Fibroblast of mammary gland (primary cell): ENCODE measurements around the gene ADGRV1.

ENCODE experiments used
- DNase-seq: peaks from one replicate; pipeline ENCODE4 v3.0.0-alpha.2; 2010; ENCODE audit warnings: low read depth
- H3K4me3 ChIP-seq: 2 replicates; pipeline ENCODE4 v1.5.1; 2011; ENCODE audit warnings: low read depth, mild to moderate bottlenecking, low read length, moderate library complexity; ENCODE audit not compliant: control insufficient read depth
- TF ChIP-seq, protein P1 (sequence below): conservative IDR thresholded peaks from 2 replicates; pipeline ENCODE4 v1.5.1; 2011; ENCODE audit warnings: low read depth, low read length, inconsistent platforms; ENCODE audit not compliant: control insufficient read depth, insufficient read depth

The ADGRV1 gene

DNA sequence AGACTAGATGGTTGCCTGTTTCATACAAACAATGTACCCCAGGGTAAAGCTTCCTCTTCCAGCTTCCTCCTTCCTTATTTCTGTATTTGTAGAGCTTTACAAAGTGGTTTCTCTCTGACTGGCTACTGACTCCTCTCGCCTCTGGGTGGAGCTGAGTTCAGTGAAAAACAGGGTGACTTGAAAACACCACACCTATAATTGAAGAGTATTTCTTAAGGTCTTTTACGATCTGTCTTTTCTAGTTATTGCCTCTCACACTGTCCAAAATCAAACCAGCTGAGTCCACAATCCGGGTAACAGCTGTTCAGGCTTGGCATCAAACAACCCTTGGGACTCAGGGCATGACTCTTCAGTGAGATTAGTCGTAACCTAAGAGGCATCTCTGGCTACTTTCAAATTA lies 624.2 kb downstream of the ADGRV1 start:
- H3K4me3 ChIP-seq, result no peak overlapping the region
- TF ChIP-seq, protein P1, sequence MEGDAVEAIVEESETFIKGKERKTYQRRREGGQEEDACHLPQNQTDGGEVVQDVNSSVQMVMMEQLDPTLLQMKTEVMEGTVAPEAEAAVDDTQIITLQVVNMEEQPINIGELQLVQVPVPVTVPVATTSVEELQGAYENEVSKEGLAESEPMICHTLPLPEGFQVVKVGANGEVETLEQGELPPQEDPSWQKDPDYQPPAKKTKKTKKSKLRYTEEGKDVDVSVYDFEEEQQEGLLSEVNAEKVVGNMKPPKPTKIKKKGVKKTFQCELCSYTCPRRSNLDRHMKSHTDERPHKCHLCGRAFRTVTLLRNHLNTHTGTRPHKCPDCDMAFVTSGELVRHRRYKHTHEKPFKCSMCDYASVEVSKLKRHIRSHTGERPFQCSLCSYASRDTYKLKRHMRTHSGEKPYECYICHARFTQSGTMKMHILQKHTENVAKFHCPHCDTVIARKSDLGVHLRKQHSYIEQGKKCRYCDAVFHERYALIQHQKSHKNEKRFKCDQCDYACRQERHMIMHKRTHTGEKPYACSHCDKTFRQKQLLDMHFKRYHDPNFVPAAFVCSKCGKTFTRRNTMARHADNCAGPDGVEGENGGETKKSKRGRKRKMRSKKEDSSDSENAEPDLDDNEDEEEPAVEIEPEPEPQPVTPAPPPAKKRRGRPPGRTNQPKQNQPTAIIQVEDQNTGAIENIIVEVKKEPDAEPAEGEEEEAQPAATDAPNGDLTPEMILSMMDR, result peak; percentile 37
- DNase-seq, result peak; percentile 82

DNA sequence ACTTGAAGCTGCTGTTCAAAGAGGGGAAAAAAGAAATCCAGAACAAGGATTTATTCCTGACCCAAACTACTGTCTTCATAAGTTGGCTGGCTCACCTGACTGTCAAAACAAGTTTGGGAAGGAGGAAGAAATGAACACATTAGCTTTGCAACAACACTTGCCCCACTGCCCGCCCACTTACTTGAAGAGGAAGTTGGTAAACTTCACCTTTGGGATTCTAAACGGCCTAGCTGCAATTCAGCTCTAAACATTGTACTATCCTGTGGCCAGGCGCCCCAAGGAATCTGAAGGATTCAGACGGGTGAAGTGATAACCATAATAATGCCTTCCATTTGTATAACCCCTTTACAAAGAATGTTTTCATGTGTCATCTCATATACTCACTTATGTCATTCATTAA lies 625.1 kb downstream of the ADGRV1 start:
- no peak for DNase-seq
- TF ChIP-seq, protein P1, result no peak
- H3K4me3 ChIP-seq, result no peak overlapping the region

DNA sequence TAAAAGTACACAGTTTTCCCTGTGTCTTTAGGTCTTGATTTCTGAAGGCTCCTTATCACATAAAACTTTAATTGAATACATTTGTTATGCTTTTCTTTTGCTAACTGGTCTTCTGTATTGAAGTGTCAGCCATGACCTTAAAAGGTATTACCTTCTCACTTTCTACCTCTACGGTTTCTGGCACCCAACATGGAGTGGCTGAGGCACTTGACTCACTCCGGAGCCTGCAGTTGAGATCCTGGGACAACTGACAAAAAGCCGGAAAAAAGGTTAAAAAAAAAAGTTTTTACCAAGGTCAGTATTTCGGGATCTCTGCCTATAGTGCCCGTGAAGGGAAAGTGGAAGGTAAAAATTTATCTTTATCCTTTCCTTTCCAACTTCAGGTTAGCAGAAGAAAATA lies 627.5 kb downstream of the ADGRV1 start:
- no peak for DNase-seq
- TF ChIP-seq, protein P1, result no peak

DNA sequence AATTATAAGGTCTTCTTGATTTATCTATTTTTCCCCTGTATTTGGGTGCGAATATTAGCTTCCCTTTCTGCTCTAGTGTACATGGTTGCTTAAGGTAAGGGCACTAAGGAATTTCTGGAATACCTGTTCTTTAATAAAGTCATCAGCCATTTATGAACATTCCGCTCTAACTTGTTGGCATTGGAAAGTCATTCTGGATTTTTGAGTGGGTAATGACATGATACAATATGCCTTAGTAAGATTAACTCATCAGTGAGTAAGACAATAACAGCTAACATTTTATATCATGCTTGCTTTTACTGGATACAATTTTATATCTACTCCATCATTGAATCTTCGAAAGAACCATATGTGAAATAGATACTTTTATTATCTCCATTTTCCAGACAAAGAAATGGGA lies 628.4 kb downstream of the ADGRV1 start:
- DNase-seq, result no peak
- no peak overlapping the region for H3K4me3 ChIP-seq
- TF ChIP-seq, protein P1, result no peak

More for the DNA sequence above, 627.5 kb downstream of the ADGRV1 start:
- H3K4me3 ChIP-seq, result no peak overlapping the region

DNA sequence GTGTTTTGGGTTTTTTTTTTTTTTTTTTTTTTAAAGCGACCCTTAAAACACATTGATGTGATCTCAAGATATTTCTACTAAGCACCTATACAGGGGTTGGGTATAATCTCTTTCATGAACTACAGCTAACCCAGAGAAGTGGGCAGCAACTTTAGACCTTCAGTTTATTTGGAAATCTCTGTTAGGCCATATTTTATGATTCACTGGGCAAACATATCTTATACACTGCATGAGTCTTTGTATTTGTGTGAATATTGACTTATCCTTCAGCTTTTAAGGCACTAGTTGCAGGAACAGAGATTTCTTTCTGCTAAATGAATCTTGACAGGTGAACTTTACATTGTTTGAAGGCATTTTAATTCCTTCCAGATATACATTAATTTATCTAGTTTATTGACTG lies 630.2 kb downstream of the ADGRV1 start:
- TF ChIP-seq, protein P1, result no peak
- H3K4me3 ChIP-seq, result no peak overlapping the region
- no peak for DNase-seq

DNA sequence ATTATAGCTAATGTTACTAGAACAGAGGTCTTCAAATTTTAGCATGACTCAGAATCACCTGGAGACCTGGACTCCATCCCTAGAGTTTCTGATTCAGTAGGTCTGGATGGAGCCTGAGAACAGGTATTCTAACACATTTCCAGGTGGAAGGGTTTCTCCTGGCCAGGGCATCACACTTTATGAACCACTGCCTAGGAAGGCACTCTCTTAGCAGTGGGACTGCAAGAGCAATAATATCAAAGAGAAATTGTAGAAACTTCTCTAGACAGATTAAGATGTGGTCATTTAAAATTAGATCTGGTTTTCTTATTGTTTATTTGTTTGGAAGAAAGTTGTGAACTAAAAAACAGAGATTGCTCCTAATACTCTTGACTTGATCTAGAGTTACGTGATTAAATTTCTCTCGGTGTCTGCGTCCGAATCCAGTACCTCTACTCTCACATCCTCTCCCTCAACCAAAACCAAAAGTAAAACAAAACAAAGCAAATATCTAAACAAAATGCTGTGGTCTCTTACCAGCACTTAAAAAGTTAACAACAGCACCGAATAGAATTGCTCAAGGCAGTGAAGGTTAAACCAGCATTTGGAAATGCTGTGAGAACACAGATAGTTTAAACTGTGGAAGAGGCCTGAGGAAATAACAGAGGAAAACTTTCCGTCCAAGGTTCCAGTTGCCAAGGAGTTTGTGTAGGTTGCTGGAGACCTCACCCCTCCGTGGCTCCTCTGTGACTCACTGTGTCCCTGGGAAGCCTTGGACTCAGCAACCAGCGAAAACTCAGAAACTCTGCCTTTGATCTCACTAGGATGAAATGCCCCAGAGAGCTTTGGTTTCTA lies 631.1 kb downstream of the ADGRV1 start:
- peak; percentile 92 for DNase-seq
- TF ChIP-seq, protein P1, result no peak
- H3K4me3 ChIP-seq, result peak overlapping the region; percentile 32
